ENCODE results near the gene EFCAB8.
"Not testable (repeated sequence)": the region's sequence is repeated elsewhere in the genome, so short reads cannot be mapped to it uniquely, and the experiment has no call there.

Gene EFCAB8

DNA sequence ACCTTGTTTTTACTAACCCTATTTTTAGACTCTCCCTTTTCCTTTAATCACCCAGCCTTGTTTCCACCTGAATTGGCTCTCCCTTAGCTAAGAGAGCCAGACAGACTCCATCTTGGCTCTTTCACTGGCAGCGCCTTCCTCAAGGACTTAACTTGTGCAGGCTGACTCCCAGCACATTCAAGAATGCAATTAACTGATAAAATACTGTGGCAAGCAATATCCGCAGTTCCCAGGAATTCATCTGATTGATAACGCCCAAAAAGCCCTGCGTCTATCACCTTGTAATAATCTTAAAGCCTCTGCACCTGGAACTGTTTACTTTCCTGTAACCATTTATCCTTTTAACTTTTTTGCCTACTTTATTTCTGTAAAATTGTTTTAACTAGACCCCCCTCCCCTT, 116.4 kb downstream of the EFCAB8 start:
- not testable (repeated sequence) for DNase-seq

DNA sequence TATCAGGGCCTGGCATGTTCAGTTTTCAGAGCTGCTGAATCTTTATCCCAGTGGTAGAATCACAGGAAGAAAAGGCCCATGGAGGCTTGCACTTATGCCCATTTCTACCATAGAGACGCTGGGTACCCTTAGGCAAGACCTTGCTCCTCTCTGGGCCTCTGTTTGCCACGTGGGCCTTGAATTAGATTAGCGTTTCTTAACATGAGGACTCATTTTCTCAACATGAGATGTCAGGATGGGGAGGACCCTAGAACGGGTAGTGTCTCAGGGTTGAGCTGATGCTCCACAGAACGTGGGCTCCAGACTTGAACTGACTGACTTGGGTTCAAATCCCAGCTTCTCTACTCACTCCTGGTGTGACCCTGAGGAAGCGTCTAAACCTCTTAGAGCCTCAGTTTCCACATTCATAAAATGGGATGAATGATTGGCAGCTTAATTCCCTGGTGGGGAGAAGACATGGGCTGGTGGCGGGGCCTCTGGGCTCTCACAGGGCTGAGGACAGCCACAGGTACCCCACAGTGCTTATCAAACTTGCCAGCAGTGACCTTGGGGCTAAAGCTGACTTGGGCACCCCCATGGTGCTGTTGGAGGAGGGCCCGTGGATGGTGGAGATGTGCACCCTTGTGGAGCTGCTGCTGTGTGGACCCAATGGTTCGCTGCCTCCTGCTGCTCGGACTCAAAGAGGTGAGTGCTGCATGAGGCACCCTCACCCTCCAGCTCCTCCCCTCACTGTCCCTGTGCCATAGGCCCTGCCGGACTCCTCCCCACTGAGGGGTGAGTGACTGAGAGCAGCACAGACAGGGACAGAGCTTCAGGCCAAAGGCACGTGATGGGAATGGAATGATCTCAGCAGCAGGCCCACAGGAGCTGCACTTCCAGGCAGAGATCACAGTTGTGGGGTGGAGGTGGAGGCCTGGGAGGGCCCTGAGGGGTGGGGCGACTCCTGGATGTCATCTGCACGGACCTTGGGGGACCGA, 117.3 kb downstream of the EFCAB8 start:
- DNase-seq, result no peak

DNA sequence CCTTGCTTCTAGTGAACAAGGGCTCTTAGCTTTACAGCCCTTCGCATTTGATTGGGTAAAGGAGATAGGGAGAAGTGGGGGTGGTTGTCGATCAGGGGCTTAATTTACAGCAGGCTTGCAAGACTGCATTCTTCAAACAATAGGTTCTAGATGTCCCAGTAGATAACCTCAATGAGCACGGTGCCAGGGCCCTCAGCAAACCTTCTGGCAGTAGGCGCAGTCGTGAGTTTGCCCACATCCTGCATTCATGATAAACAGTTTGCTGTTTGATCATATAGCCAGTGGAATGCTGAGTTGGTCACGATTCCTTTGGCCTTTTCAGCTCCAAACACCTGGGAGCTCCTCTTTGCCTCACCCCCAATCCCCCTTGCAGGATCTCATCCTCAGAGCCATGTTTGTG, 118.0 kb downstream of the EFCAB8 start:
- no peak for DNase-seq

DNA sequence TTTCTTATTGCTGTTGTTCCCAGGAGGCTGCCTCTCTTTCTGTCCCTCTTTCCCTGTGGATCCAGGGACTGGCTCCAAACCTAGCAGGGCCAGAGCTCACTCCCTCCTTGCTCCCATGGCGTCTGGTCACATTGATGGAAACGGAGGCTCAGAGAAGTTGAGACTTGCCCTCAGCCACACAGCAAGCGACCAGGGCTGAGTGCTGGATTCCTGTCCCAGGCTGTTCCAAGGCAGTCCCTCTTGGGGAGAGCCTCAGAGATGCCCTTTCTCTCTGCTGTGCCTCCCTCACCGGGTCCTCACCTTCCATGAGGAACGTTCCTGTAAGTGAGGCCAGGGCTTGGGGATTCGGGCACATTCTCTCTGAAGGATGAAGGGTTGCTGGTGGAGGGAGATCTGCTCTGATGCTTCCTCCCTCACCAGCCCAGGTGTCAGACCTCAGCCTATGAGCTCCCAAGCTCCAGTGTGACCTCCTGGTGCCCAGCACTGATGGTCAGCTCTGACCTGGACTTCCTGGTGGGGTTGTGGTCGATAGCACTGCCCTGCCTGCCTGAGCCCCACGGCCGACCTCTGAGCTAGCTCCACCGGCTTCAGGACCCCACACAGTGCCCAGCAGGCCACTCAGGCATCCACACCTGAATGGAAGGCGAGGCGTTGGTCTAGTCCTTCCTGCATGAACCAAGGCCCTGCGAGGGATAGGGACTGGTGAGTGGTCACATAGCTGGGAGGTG, 118.7 kb downstream of the EFCAB8 start:
- no peak for DNase-seq

DNA sequence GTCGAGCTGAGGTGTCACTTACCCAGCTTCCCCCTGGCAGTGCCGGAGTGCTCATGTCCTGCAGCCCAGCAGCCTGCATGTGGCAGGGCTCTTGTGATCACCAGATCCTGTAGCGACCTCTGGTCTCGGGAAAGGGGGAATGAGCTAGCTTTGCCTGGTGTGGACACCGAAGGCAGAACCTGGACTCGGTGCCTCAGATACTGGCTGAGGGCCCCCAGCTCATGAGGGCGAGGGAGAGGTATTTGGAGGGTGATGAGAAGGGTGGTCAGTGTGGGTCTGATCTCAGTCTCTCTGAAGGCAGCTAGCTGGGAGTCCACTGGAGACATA, 119.2 kb downstream of the EFCAB8 start:
- DNase-seq, result no peak

DNA sequence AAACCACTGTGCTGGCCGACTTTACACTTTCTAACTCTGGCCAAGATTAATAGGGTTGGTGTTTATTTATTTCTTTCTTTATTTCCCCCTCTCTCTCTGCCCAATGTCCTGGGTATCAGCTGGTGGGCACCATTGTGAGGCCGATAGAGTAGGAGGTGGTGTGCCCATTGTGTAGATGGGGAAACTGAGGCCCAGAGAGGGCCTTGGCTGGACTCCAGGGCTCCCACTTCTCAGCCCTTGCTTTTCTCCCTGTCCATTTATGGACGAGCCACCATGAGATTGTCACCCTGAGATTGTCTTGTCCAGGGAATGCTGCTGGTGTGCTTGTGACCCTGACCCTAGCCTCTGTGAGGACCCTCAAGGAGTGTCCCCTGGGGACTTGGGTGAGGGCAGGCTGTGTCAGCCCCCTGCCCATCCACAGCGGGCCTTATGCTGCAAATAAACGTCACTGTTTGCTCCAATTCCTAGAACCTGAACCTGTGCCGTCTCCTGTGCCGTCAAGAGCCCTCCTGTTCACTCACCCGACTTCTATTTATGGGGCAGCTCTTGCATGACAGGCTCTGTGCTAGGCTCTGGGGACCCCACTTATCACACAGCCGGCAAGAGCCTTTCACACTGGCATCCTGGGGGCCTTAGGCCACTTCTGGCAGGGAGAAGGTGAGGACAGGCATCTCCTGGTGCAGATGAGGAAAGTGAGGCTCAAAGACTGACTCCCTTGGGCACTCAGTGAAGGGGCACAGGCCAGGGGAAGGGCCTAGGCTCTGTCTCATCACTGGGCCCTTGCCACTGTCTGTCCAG, 120.7 kb downstream of the EFCAB8 start:
- DNase-seq, result peak in 1 of 2 experiments; percentile 53

DNA sequence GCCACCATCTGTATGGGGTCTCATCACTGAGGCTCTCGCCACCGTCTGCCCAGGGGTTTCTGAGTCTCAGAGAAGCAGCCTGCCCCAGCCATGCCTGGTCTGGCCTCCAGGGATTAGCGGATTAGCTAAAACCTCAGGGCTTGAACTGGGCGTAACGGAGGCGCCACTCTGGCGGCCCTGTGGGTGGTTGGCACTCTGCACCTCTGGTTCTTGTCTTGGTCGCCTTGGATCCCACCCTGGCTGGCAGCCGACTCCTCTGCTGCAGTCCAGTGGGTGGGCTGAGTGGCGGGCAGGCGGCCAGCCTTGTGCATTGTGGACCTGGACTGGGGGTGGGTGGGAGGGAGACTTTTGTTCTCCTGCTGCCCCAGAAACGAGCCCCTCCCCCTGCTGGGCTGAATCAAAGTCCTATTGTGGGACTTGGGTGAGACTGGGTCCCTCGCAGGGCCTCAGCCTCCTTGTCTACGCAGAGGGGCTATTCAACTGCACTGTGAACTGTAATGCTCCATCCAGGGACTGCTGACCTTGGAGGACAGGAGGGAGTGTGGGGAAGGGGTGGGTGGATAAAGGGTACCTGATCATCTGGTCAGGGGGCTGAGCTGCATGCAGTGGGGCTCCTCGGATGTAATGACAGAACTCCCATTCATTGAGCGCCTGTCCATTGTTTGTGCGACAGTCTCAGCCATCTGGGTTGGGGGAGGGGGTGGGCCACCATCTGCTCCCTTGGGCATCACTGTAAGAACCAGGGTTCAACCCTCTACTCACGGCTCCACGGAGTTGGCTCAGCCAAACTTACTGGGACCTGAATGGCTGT, 121.6 kb downstream of the EFCAB8 start:
- DNase-seq, result peak; percentile 95 to 98

DNA sequence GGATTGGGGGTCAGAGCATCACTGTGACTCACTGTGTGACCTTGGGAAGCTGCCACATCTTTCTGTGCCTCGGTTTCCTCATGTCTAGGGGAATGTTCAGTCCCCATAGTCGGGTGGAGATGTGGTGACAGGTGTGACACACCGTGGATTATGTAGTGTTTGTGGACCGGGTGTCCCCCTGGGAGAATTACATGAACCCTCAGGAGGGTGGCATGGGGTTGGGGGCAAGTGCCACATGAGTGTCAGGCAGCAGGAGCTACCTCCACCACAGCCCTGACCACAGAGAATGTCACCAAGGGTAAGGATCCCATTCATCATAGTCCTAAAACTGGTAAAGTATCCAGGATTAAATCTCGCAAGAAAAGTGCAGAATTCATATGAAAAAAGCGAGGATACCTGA, 122.3 kb downstream of the EFCAB8 start:
- DNase-seq, result no peak

DNA sequence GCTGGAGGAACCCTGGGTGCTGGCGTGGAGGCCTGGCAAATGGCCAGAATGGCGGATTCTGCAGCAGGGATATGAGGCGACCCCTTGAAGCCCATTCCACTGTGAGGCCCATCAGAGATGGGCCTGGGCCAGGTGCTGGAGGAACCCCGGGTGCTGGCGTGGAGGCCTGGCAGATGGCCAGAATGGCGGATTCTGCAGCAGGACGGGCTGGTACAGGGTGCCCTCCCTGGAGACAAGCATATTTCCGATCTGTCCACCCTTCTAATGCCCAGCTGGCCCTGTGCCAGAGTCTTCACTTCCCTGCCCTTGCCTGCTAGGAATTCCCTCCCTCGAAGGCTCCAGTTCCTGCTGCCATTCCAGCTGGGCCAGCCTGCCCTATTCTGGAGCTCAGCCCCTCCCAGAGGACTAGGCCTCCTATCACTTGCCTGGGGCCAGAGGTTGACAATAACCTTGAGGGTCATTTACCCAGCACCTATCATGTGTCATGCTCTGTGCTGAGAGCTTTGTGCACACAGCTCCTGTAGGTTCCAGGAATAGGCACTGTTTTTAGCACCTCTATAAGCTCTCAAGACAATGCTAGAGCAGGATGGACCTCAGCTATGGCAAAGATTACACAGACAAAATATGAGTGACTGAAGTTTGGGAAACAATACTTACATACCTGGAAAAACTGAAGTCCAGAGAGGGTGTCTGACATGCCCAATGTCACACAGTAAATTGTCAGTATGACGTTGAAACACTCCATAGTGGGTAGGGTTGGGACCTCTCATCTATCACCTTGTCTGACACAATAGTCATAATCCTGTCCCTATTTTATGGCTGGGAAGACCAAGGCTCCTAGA, 124.1 kb downstream of the EFCAB8 start:
- peak; percentile 99 to 100 for DNase-seq

DNA sequence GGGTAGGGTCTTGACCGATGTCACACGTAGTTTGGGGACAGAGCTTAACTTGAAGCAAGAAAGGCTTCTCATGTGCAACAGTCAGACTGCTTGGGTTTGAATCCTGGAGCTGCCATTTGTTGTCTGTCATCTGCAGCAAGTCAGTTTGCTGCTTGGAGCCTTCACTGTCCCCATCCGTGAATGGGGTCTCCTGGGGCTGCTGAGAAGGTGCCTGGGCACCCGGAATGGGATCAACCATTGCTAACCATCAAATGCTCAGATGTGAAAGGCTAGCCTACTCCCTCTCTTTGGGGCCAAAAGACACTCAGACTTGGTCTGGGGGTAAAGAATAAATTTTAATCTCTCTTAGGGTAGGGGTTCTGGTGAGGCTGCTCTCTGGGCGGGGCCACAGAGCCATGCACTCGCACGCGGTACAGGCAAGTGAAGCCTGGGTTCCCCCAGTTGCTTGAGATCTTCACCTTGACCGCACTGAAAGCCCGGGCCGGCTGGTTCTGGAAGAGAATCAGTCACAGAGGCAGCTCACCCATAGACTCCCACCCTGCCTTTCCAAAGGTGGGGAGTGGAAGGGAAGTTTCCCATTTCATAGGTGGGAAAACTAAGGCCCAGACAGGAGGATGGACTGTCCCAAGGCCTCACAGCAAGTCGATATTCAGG, 124.9 kb downstream of the EFCAB8 start:
- DNase-seq, result no peak

DNA sequence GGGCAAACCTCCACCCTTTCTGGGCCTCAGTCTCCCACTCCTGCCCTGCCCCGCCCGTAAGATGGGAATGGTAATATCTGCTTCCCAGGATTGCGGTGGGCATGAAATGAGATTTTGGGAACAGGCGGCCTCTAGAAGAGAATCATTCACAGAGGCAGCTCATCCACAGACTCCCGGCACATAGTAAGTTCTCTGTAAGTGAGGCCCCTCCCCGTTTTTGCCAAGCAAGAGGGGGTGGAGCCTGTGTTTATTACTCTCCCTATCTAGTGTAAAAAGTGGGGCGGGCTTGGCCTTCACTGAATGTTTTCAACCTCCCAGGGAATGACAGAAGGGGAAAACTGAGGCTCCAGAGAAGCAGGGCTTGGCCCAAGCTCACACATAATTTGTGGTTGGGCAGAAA, 125.5 kb downstream of the EFCAB8 start:
- DNase-seq, result no peak

DNA sequence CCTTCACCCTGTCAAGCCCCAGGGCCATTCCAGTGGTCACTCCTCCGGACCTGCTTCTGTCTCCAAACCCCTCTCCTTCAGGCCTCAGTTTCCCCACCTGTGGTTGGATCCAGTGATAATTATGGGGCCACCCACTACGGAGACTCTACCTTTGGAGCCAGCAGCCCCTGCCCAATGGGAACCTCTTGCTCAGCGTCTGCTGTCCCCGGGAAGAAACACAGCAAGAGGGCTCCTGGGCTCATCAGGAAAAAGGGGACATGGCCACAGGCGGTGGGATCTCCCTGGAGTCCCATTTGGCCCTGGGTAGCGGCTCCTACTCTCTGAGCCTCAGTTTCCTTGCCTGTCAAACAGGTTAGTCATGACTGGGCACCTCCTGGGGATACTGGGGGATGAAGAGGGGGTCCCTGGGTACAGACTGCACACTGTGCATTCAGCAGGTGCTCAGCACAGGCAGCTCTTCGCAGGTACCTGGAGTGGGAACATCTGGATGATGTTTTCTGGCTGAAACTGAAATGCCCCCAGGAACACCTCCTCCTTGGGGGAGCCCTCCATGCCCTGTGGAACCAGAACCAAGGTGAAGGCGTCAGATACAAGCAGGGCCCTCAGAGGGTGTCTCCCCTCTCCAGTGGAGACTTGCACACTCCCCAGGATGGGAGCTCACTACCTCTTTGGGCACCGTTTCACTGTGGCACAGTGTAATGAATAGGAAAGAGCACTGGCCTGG, 126.1 kb downstream of the EFCAB8 start:
- no peak for DNase-seq

DNA sequence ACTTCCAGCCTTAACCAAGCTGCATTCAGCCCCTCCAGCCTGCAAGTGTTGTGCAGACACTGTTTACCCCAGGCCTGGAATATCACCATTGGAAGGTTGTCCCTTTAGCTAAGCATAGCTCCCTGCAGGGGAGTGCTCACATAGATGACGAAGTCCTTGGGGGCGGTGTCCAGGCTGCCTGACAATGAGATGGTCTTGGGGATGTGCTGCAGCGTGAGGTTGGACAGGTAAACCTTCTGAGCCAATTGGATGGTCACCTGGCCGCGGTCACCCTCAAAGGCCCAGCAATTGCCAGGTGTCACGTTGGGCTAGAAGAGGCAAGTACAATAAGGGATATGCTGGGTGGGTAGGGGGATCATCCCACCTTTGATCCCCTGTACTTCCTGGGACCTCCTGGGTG, 126.9 kb downstream of the EFCAB8 start:
- no peak for DNase-seq

DNA sequence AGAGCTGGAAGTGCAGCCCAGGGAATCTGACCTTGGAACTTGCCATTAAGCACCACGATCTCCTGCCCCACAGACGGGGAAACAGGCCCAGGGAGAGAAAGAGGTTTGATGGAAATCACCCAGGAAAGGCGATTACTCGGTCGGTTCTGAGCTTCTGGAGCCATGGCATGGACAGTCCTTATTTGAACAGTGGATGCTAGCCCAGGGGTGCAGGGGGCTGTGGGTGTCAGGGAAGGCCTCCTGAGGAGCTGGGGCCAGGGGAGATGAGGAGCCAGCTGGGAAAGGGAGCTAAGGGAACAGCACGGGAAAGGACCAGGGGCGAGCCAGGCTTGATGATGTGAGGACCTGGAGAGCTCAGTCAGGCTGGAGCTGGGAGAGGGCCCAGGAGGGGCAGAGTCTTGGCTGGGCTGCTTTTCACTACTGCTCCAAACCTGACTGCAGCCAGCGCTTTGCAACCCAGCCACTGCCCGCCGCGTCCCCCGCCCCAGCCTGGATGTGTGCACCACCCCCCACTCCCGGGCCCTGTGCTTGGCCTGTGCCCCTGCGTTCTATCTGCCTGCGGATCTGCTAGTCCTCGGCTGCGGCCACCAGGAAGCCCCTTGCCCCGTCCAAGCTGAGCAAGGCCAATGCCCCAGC, 127.7 kb downstream of the EFCAB8 start:
- no peak for DNase-seq

DNA sequence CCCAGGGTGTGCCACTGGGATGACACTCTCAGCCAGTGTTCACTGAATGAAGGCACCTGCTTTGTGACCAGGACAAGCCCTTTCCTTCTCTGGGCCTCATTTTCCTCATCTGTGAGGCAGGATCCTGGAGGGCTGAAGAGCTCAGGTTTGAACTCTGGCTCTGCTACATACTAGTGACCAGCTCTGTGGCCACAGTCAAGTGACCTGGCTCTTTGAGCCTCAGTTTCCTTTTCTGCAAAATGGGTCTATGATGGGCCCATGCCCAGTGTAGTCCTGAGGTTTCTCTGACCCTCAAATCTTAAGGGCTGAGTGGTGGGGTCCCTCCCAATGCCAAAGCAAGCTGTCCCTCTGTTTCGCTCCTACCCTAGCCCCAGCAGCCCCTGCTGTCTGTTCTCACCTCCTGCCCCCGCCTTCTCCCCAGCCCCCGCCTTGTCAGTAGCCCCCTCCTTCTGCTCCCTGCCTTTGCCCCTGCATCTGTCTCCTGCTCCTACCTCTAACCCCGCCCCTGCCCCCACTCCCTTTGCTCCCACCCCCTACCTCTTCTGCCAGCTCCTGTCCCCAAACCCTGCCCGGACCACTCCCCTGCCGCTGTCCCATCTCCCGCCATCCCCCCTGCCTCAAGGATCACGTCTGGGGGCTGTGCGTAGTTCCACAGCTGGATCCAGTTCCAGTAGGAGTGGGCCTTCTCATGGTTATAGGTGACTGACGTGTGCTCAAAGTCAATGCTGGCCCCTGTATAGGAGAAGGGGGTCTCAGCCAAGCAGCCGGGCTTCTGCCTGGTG, 128.5 kb downstream of the EFCAB8 start:
- no peak for DNase-seq

DNA sequence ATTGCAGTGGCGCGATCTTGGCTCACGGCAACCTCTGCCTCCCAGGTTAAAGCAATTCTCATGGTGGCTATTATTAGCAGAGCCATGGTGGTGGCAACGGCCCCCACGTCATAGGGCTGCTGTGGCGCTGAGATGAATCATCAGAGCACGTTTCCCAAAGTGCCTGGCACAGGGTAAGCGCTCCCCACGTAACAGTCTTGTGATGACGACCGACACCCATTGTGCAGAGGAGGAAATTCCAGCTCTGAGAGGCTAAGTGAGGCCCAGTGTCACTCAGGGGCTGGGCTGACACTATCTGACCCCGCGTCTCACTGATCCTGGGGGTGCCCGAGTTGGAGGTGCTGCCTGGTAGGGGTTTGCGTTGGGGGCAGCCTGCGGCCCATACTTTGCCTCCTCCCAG, 129.3 kb downstream of the EFCAB8 start:
- DNase-seq, result no peak

DNA sequence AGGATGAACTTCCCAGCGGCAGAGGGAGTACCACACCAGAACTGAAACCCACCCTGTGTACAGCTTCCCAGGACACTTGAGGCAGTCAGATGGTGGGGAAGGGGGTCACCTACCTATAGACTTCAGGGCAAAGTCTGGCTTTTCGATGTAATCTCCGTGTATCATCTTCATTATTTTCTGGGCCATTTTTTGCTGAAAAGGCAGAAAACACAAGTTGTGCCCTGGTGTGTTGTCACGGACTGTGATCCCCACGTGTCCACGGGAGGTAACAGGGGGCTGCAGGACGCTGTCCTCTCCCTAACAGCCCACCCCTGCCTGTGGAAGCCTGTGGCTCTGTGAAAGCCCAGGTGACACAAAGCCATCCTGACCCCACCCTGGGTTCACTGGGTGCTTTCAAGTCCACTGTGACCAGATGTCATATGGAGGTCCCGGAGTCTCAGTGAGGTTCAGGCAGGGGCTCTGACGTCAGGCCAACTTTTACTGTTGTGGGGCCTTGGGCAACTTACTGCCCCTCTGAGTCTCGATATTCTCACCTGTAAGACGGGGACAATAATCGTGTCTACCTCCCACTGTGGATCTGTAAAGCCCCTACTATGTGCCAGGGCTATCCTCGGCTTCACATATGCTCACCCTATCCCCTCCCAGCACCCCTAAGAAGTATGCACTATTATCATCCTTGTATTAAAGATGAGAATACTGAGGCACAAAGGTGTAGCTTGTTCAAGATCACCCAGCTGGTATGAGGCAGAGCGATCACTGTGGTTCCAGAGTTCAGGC, 131.0 kb downstream of the EFCAB8 start:
- no peak for DNase-seq

DNA sequence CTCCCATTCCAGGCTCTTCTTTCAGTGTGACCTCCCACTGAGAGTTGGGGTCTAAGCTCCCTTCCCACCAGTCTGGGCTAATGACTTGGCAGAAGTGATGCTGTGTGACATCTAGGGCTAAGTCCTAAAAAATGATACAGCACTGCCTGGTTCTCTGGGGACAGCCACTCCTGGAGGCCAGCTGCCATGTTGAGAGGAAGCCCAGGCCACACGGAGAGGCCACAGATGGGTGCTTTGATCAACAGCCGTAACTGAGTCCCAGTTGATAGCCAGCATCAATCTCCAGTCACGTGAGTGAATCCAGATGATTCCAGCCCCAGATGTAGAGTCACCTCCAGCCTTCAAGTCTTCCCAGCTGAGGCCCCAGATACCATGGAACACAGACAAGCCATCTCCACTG, 131.7 kb downstream of the EFCAB8 start:
- no peak for DNase-seq
